ENCODE results near the gene SH3PXD2A.

Gene SH3PXD2A

DNA sequence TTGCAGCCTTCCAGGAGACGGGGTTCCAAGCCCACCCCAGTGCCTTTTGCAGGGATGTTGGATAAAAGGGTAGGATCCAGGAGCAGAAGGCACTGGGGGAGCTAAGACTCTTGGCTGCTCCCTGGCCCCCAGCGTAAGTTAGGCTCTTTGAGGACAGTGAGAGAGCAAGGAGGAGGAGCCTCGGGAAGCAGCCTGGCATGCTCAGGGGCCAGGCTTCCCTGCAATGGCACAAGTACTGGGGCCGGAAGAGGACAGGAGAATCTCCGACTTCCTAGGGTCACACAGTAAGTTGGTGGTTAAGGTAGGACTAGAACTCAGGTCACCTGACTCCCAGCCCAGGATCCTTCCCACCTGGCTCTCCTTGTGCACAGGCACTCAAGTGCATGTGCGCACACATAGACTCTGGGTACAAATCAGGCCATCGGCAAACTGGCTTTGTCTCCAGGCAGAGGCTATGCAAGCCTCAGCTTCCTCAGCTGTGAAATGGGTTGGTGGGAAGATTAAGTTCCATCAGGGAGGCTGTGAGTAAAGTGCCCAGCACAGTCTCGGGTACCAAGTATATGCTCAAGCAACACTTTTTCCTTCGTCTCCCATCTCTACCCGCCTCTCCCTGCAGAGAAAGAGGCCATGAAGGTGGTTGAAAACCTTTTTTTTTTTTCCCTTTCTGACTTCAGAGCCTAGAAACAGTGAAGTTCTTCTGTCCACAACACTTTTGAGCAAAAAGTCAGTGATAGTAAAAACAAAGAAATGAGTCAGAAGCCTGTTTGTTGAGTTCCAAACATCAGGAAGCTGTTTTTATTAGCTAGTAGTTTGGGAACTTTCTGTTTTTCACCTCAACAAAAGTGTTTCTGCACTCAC is 282.8 kb downstream of the SH3PXD2A start:
- DNase-seq = no peak

DNA sequence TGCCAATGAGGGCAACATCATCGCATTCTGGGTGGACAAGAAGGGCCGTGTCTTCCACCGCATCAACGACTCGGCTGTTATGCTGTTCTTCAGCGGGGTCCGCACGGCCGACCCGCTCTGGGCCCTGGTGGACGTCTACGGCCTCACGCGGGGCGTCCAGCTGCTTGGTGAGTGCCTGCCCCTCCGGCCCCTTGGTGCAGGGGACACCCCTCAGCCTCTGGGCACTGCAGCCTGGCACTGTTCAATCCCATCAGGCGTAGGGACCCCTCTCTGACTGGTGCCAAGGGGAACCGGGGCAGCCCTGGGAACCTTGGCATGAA is 283.8 kb downstream of the SH3PXD2A start:
- DNase-seq = no peak

DNA sequence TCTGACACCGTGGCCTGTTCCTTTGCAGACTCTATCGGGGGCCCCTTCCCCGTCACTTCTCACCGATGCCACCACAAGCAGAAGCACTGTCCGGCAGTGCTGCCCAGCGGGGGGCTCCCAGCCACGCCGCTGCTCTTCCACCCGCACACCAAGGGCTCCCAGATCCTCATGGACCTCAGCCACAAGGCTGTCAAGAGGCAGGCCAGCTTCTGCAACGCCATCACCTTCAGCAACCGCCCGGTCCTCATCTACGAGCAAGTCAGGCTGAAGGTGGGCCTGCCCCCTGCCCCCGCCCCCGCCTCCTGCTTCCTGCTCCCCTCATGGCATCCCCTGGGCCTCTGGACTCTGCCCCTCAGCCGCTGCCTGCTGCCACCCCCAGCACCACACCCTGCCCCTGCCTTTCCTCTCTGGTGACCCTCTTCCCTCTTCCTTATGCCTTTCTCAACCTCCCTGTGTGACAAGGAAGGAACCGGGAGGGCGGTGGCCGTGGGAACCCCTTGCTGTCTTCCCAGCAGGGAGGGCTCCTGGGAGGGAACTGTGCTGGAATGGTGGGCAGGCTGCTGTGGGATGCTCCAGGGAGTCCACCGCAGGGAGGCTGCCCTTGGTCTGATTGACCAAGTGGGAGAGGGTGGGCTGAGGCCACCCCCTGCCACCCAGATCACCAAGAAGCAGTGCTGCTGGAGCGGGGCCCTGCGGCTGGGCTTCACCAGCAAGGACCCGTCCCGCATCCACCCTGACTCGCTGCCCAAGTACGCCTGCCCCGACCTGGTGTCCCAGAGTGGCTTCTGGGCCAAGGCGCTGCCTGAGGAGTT is 284.3 kb downstream of the SH3PXD2A start:
- no peak for DNase-seq

DNA sequence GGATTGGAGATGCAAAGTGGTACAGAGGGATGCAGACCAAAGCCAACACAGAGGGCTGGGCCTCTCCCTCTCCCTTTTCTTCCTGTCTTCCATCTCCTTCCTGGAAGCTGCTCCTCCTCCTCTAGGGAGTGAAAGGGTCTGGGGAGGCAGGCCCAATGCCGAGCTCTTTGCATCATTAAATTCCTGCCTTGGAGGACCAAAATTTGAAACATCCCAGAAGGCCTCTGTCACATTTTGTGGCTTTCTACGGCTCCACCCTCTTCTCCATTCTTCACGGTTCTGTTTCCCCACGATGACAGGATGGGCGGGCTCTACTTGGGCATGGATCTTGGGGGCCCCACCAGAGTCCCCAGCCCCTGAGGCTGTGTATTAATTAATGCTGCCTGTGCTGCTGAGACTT is 285.5 kb downstream of the SH3PXD2A start:
- DNase-seq = no peak

DNA sequence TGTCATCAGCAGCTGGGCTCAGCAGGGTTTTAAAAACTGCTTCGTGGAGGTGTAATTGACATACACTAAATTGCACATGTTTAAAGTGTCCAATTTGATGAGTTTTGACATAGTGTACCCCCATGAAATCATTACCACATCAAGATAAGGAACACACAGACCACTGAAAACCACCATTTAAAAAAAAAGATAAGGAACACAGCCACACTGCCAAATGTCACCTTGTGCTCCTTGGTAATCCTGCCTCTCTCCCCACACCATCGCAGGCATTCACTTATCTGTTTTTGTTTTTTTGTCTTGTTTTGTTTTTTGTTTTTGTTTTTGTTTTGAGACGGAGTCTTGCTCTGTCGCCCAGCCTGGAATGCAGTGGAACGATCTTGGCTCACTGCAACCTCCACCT is 286.9 kb downstream of the SH3PXD2A start:
- DNase-seq = no peak

DNA sequence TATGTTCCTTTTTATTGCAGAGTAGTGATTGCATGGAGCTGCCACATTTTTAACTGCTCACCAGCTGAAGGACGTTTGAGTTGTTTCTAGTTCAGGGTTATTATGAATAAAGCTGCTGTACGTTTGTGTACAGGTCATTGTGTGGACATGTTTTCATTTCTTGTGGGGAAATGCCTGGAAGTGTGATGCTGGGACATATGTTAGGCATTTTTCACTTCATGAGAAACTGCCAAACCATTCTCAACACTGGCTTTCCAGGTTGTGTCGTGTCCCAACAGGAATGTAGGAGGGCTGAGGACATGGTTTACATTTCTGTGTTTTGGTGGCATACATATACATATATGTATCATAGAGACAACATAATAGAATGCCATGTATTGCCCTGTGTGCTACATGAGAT is 288.8 kb downstream of the SH3PXD2A start:
- DNase-seq = no peak

DNA sequence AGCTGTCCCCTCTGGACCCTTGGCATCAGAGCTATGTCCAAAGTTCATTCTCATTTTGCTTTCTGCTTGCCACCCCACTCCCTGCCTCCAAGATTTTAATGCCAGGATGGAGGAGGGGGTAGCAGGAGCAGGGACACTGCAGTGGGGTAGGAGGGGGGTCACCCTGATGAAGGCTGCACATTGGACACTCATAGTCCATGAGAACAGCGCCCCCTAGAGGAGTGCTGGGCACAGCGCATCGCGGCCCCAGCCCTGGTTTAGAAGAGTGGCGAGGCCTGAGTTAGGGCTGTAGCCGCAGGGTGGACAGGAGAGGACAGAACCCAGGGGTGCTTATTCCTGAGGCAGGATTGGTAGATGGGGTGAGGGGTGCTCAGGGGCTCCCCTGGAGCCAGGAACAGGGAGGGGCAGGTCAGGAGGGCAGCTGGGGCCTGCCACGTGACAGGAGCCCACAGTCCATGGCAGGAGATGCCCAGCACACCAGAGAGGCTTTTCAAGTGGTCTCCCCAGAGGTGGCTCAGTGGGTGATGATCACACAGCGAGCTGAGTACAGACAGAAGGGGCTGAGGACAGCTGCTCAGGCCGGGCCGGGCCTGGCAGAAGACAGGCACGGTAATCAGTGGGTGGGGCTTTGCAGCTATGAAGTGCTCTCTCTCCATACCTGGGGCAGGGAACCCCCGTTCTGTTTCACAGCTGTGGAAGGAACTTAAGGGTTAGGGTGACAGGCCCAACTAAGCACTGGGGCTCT is 290.4 kb downstream of the SH3PXD2A start:
- DNase-seq = no peak

DNA sequence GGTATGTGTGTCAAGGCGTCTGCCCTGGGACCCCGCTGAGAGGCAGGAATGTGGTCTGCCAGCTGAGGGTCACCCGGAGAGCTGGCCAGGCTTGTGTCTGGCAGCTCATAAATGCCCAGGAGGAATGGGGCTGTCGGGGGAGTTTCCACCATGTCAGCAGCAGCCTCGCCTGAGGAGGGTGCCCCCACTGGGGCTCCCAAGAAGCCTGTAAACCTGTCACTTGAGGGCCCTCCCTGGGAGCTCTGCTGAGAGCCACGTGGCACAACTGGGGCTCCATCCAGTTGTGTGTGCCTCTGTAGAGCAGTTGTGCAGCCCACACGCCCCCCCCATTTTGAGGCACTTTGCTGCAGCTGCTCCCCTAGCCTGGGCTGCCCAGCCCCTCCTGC is 291.3 kb downstream of the SH3PXD2A start:
- DNase-seq = no peak

DNA sequence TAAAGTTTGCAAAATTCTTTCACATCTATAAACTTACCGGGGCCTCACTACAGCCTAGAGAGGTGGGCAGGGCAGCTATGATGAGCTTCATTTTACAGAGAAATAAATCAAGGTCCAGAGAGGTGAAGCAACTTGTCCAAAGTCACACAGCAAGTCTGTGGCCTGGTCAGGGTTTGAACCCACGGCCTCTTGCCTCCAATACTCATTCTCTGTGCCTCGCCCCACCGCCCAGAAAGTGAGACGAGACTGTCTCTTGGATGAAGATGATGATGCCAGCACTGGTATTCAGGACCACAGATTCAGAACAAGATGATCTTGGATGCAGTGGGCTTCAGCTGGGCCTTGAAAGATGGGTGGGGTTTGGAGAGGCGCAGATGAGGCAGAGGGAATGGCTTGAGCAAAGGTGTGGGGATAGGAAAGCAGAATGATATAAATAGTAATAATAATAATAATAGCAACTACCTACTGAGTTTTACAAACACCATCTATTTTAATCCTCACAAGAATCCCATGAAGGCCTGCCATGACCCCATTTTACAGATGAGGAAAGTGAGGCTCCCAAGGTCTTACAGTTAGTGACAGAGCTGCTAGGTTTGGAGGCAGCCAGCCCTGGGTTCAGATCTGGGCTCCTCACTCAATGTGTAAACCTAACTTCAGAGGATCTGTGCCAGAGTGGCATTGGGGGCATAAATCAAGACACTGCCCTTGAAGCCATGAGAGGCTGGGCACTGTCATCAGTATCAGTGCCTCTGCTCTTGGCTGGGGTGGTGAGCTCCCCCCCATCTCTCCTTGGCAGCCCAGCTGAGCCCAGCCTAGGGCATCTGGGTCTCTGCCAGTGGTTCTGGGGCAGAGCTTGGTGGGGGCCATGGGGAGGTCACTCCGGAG is 291.9 kb downstream of the SH3PXD2A start:
- DNase-seq = no peak

DNA sequence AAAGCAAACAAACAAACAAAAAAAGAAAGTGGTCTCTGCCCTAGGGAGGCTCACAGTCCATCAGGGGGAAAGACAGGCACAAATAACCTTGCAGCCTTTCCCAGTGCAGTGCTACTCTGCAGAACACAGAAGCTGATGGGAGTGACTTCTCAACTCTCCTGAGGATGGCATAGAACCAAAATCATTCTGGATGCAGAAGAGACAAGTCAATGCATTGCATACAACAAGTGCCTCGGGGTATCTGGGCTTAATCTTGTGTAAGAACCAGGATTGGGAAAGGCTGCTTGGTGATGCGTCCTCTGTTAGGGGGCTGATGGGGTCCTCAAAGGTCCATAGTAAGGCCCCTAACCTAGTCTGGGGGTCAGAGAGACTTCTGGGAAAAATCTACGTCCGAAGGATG is 293.0 kb downstream of the SH3PXD2A start:
- no peak for DNase-seq

DNA sequence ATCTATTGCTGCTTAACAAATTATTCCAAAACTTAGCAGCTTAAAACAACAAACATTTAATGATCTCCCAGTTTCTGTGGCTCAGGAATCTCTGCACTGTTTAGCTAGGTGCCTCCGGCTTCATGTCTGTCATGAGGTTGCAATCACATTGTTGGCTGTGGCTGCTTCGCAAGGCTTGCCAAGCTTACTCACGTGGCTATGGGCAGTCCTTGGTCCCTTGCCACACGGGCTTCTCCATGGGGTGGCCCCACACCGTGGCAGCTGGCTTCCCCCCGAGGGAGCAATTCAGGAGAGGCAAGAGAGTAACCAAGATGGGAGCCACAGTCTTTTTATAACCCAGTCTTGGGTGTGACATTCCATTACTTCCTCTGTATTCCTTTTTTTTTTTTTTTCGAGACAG is 294.5 kb downstream of the SH3PXD2A start:
- DNase-seq = no peak

DNA sequence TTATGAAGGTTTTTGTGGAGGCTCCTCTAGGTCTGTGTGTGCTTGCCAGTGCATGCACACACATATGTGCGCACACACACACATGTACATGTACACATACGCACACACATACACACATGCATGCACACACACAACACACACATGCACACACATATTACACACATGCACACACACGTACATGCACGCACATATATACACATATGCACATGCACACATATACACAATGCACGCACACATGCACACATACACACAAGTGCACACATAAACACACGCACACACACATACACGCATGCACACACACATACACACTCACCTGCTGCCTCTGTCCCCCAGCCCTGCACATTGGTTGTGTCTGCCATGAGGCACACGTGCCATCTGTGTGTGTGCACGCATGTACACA is 295.6 kb downstream of the SH3PXD2A start:
- DNase-seq = no peak

DNA sequence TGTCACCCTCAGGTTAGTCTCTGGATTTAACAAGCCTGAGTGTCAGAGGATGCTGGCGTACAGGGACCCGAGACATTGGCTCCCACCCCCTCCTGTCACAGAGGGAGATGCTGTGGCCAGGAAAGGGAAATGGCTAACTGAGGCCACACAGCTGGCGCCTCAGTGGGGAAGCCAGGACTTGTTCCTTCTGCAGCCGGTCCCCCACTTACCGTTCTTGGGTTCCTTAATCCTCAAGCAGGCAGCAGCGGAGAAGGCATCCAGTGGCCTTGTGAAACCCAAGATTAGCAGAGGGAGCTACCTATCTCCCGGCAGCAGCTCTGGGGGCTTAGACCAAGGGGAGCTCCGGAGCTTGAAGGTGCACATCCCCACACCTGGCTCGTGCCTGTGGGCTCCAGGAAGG is 296.5 kb downstream of the SH3PXD2A start:
- no peak for DNase-seq

DNA sequence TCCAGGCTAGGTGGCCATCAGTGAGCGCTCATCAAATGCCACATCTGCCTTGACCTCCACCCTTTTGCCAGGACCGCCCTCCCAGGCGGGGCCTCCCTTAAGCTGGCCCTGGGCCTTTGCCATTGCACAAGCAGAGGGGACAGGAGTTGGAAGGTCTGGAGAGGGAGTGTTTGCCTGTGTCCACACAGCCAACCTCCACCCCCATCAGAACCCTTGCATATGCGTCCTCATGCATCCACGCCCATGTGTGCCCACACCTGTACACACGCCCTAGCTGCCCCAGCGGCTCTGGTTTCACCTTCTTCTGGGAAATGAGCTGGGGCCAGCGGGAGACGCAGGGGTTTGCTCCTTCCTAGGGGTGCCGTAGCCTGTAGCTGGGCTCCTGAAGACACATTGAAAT is 297.9 kb downstream of the SH3PXD2A start:
- DNase-seq = no peak

DNA sequence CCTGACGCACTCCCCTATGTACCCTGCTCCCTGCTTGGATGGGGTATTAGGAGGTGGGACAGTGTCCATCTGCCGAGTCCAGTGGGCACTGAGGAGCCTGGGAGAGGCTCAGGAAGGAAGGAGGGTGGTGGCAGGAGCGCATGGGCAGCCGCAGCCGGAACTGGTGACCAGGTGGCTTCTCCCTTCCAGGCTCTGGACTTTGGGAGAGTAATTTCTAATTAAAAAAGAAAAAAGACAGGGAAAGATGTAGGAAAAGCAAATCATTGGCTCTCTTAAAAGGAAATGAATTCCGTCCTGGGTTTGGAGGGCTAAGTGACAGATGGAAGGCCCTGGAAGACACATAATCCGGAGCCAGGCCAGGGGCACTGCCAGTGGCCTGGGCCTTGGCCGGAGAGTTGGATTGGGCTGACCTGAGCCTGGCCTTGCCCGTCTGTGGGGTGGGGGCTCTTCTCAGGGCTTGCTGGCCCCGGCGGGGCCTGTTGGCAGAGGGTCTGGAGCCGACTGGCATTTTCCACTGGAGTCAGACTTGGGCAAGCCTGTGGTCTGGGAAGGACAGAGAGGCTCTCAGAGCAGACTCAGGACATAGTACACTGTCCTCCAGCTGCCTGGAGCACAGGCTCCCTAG is 298.9 kb downstream of the SH3PXD2A start:
- no peak for DNase-seq

DNA sequence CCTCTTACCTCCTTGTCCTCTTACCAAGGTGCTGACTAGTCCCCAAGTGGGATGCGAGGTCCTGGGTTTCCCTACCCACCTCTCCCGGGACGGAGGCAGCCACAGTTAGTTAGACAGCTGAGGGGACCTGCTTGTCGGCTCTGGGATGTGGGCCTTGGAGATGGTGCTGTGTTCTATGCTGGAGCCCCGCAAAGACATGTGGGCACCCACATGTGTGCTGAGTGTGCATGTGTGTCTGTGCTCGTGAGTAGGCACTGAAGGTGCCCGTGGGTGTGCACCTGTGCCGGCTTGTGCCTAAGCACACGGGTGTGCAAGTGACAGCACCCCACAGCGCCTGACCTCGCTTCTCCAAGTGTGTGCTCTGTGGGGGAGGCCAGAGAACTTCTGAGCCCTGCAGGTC is 299.7 kb downstream of the SH3PXD2A start:
- no peak for DNase-seq

DNA sequence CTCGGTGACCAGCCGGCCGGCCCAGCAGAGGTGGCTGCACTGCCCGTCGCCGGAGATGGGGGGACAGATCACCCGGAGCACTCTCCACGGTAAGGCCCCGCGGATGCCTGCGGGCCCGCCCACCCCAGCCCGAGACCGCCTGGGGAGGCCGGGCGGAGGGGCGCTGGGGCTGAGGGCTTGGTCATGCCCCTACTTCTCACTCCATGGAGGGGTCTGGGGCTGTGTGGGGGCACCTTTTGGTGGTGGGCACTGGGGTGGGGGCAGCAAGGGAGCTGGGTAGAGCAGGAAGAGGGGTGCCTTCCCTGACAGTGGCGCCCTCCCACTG is 300.1 kb downstream of the SH3PXD2A start:
- DNase-seq = no peak

DNA sequence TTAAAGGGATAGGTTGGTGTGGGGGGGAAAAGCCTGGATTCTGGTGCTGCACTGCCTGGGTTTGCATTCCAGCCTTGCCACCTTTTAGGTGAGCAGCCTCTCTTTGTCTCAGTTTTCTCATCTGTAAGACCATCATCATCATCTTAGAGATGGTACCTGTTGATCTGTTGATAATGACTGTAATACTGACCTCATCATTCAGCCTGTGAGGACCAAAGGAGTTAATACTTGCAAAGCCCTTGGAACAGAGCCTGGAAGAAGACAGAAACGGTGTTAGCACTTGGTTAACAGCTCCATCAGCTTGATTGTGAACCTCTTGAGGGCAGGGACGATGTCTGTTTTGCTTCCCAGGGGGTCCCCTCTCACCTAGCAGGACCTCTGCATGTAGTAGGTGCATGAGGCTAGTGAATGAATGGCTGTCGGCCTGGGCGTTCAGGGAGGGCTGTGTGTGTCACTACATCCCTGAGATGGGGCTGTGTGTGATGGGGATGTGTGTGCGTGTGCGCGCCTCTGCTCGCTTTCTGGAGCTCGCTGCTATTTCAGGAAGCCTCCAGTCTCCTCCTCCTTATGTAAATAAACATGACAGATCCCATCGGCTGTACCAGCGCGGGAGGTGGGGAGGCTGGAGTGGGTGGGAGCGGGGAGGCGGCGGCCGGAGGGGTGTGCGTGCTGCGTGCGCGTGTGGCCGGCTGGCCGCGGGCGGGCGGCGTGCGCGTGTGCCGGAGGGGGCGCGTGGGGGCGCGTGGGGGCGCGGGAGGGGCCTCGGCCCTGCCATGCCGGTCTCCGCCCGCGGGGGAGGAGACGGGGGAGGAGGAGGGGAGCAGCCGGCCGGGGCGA is 300.7 kb downstream of the SH3PXD2A start:
- DNase-seq = peak in 1 of 2 experiments; percentile 31

DNA sequence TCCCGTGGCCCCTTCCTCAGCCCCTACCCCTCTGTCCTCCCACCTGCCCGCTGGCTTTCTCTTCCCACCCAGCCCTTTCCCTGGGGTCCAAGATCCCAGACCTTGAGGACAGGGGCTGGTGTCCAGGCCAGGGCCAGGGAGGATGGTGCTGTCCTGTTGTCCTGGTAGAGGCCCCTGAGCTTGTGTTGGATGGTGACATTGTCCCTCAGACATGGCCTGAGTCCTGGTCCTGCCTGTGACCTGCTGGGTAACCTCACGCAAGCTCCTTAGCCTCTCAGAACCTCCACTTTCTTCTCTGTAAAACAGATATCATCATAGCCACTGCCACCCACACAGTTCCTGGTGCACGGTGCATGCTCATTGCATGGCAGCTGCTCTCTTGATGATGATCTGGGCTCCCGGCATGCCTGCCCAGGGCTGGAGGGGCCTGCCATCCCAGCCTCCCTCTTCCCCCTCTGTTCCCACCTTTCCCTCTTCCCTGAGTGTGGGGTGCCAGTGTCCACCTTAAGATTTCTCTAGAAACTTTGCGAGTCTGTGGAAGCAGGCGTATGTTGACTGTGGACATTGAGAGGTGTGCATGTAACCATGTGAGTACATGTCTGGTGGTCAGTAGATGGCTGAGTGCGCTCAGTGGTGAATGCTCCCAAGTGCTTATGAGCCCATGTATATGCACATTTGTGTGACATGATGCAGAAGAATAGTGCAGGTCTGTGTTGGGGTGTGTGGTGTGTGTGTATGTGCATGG is 301.5 kb downstream of the SH3PXD2A start:
- no peak for DNase-seq

DNA sequence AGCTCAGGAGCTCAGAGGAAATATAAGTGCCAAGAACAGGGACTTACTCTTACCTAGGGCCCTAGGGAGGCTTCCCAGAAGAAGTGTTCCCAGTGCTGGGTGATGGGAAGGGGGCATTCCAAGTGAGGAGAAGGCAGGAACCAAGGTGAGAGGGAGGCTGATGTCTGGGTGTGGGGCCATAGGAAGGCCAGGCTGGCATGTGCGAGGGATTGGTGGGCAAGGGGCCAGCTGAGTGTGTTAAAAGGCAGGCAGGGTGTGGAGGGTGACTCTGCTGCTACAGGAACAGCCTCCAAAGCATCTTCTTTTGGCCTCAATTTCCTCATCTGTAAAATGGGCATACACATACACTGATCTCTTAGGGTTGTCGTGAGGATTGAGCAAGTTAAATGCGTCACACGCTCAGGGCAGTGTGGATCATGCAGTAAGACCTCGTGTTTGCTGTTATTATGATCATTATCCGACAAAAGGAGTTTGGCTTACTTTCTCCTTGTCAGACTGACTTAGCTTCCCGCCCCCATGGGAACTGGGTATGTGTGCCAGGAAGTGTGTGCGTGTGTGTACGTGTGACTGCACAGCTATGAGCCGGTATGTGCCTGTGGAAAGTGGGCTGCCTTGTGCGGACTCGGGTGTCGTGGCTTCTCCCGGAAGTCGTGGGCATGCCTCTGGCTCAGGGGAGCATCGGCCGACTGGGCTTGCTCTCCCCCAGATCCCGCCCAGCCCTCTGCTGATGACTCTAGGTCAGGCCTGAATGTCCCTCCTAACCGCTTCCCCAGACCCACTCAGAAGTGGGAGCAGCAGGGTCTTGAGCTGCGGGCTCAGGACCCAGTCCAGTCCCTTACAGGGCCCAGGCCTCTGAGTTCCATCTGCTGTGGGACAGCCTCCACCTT is 302.3 kb downstream of the SH3PXD2A start:
- DNase-seq = no peak
